T-cell (primary cell): Measurements from ENCODE around the gene DDX46. TPM values are rescaled to one million over a fixed set of nuclear protein-coding genes. Genes with fewer than 3 reads are reported as not detected.
A peak's percentile ranks its signal among the peaks of the same experiment; 100 is the strongest.
"Not testable (repeated sequence)": the region's sequence is repeated elsewhere in the genome, so short reads cannot be mapped to it uniquely, and the experiment has no call there.

Experiments used
- ATAC-seq, 4 experiments: fragments of 200-7000 bp in 3 of 4; fragments of 150-1000 bp in 1 of 4; cut with Tn5 transposase; replicated peaks in 1 of 4; 1 replicate in 3 of 4; 2 replicates in 1 of 4; pipeline ENCODE4 v1.10.0; 2021; ENCODE audit warnings: moderate library complexity in 3 of 4, mild to moderate bottlenecking in 2 of 4, moderate number of reproducible peaks in 1 of 4
- CTCF ChIA-PET, 2 donors: fragments of 300-600 bp; sonication (Branson Sonifier 250); formaldehyde crosslinking; loops; one replicate each; lab custom pipeline; 2022; ENCODE audit warnings: antibody characterized with exemption in 2 of 2; lab: Charles Lee
- POLR2A ChIA-PET, 2 donors: fragments of 300-600 bp; sonication (Branson Sonifier 250); formaldehyde crosslinking; loops; one replicate each; lab custom pipeline; 2022; ENCODE audit warnings: antibody characterized with exemption in 2 of 2; lab: Charles Lee
- DNase-seq, 35 experiments: peaks; one replicate each; pipeline versions ENCODE4 v3.0.0 to v3.0.0-alpha.2; 2013 to 2023
- H3K27ac ChIP-seq: one replicate; pipeline ENCODE4 v1.5.1; 2013; ENCODE audit warnings: low read length
- H3K27me3 ChIP-seq, 2 experiments: replicated peaks in 1 of 2; 1 replicate in 1 of 2; 2 replicates in 1 of 2; pipeline versions ENCODE4 v1.6.1 to v1.7.0; 2013; ENCODE audit warnings: low read length in 1 of 2, mixed read lengths in 1 of 2; ENCODE audit not compliant: control insufficient read depth in 2 of 2, insufficient read depth in 2 of 2; ENCODE audit errors: extremely low read depth in 1 of 2
- H3K36me3 ChIP-seq, 2 donors: 1 replicate in 1 of 2; 2 replicates in 1 of 2; pipeline versions ENCODE4 v1.6.1 to v1.7.0; 2013; ENCODE audit warnings: low read length in 1 of 2; ENCODE audit not compliant: control insufficient read depth in 2 of 2, insufficient read depth in 1 of 2; ENCODE audit errors: extremely low read depth in 1 of 2
- H3K4me1 ChIP-seq, 2 experiments: 1 replicate in 1 of 2; 2 replicates in 1 of 2; pipeline versions ENCODE4 v1.6.1 to v1.7.0; 2013; ENCODE audit warnings: low read length in 2 of 2, mixed read lengths in 1 of 2; ENCODE audit not compliant: insufficient read depth in 2 of 2, control insufficient read depth in 1 of 2; ENCODE audit errors: extremely low read depth in 1 of 2
- H3K4me3 ChIP-seq, 2 donors: 1 replicate in 1 of 2; 2 replicates in 1 of 2; pipeline versions ENCODE4 v1.5.1 to v1.7.0; 2013; ENCODE audit warnings: mild to moderate bottlenecking in 2 of 2, low read length in 1 of 2, moderate library complexity in 1 of 2; ENCODE audit not compliant: control insufficient read depth in 1 of 2; ENCODE audit errors: extremely low read depth in 1 of 2
- H3K9me3 ChIP-seq: 2 replicates; pipeline ENCODE4 v1.7.0; 2013
- H3K27ac Mint-ChIP-seq, 2 donors: one replicate each; pipeline ENCODE4 v1.8.0; 2020 to 2021; ENCODE audit warnings: mild to moderate bottlenecking in 2 of 2, mixed read lengths in 2 of 2
- H3K27me3 Mint-ChIP-seq, 2 donors: one replicate each; pipeline ENCODE4 v1.8.0; 2021 to 2022; ENCODE audit warnings: mixed read lengths in 2 of 2
- H3K36me3 Mint-ChIP-seq: one replicate; pipeline ENCODE4 v1.8.0; 2021; ENCODE audit warnings: mixed read lengths
- H3K4me1 Mint-ChIP-seq, 3 donors: one replicate each; pipeline ENCODE4 v1.8.0; 2020 to 2022; ENCODE audit warnings: mixed read lengths in 3 of 3, mild to moderate bottlenecking in 1 of 3
- H3K4me3 Mint-ChIP-seq, 3 donors: one replicate each; pipeline ENCODE4 v1.8.0; 2020 to 2022; ENCODE audit warnings: mild to moderate bottlenecking in 3 of 3, mixed read lengths in 3 of 3, moderate library complexity in 3 of 3
- H3K9me3 Mint-ChIP-seq, 3 donors: one replicate each; pipeline ENCODE4 v1.8.0; 2020 to 2022; ENCODE audit warnings: mixed read lengths in 3 of 3
- WGBS: methylation state at CpG from one replicate; pipeline ENCODE4 v1.1.5; 2013; ENCODE audit warnings: missing lambda C conversion rate; ENCODE audit not compliant: insufficient coverage; 5-methylcytosine and 5-hydroxymethylcytosine counted together
- total RNA-seq, 35 experiments: library from RNA in 6 of 35; stranded (reverse) in 6 of 35; fragments of 120-200 nt in 1 of 35; gene quantifications; one replicate each; pipeline versions ENCODE4 v1.2.1 to v1.2.4 and lab custom pipeline; 2013 to 2026

The DDX46 gene
- total RNA-seq, 5 donors from 2014 or later (not counting 1 experiment from before 2014, with no cell fraction given) = 53.9 to 69.5 (median 65.7) TPM

GRCh38 chr5:134851307-134851923, 92.8 kb downstream of the DDX46 start:
- no peaks in the 10 kb centered on the region for H3K27me3 Mint-ChIP-seq
- Histone ChIP-seq H3K27me3 (no peaks in the 10 kb centered on the region), H3K27ac (no peak overlapping the region), H3K9me3 (no peaks in the 10 kb centered on the region), H3K36me3 (peaks cover 0 to 30% of the 10 kb centered on the region in 2 donors), H3K4me1 (peaks cover 3 to 21% of the 10 kb centered on the region in 2 experiments), H3K4me3 (no peak overlapping the region)
- ChIA-PET POLR2A (interaction anchor here in 1 of 2 donors (0.6 kb wide), 2 partner anchors 631 to 651 kb away, joined by 3 read pairs; no protein-coding TSS in a partner anchor), CTCF (no interaction called here)
- H3K9me3 Mint-ChIP-seq = no peaks in the 10 kb centered on the region
- H3K27ac Mint-ChIP-seq = peak overlapping the region in 1 of 2 donors; percentile 39
- H3K4me1 Mint-ChIP-seq = peaks cover 45 to 58% (median 53%) of the 10 kb centered on the region in 3 donors
- H3K36me3 Mint-ChIP-seq = peaks cover 18% of the 10 kb centered on the region
- DNase-seq (peak in 1 of 35 experiments; percentile 12), ATAC-seq (no peak)
- WGBS = no CpG with 5 or more reads among the region's 1 CpG
- H3K4me3 Mint-ChIP-seq = no peak overlapping the region

- H3K9me3 Mint-ChIP-seq, H3K27ac ChIP-seq, H3K9me3 ChIP-seq, H3K27me3 Mint-ChIP-seq, H3K27me3 ChIP-seq, DNase-seq, H3K4me3 Mint-ChIP-seq, H3K4me1 ChIP-seq, H3K4me3 ChIP-seq, ATAC-seq, H3K27ac Mint-ChIP-seq: not testable (repeated sequence)
- no CpG with 5 or more reads among the region's 7 CpGs for WGBS
- peaks cover 22% of the 10 kb centered on the region for H3K36me3 Mint-ChIP-seq
- H3K4me1 Mint-ChIP-seq = peaks cover 28 to 33% (median 32%) of the 10 kb centered on the region in 3 donors
- H3K36me3 ChIP-seq = peaks cover 0 to 41% of the 10 kb centered on the region in 2 donors
- POLR2A ChIA-PET = interaction anchor here in 1 of 2 donors (0.7 kb wide), 1 partner anchor 1904 kb away, joined by 5 read pairs; no protein-coding TSS in a partner anchor
- CTCF ChIA-PET = interaction anchor here in 1 of 2 donors (1.0 kb wide), 1 partner anchor 14 kb away, joined by 3 read pairs; no protein-coding TSS in a partner anchor
Measured at GRCh38 chr5:134856465-134856864, 97.9 kb downstream of the DDX46 start.

DNA sequence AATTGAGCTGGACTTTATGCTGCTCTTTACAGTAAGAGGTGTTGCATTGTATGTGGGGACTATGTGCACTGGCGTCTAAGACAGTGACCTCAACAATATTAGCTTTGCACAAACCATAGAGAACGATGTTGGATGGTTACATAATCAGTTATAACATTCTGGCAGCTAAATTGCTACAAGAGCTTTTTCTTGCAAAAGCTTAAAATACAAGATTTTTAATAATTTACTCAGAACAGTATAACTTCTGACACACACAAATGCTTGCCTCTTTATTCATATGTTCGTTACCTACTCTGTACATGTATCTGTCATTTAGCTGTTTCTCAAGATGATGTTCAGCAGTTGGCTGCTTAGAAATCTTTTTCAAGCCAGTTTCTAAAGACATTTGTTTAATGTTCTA, 98.8 kb downstream of the DDX46 start:
- CTCF ChIA-PET = no interaction called here
- Mint-ChIP-seq H3K27me3 (no peaks in the 10 kb centered on the region), H3K4me3 (no peak overlapping the region), H3K36me3 (peaks cover 21% of the 10 kb centered on the region), H3K4me1 (peaks cover 27 to 28% (median 28%) of the 10 kb centered on the region in 3 donors), H3K9me3 (no peaks in the 10 kb centered on the region), H3K27ac (no peak overlapping the region)
- POLR2A ChIA-PET = no interaction called here
- H3K9me3 ChIP-seq = no peaks in the 10 kb centered on the region
- H3K27me3 ChIP-seq = no peaks in the 10 kb centered on the region
- no peak for ATAC-seq
- no peak for DNase-seq
- H3K4me3 ChIP-seq = no peak overlapping the region
- H3K4me1 ChIP-seq = no peaks in the 10 kb centered on the region
- no CpG with 5 or more reads among the region's 3 CpGs for WGBS
- peaks cover 0 to 39% of the 10 kb centered on the region in 2 donors for H3K36me3 ChIP-seq
- H3K27ac ChIP-seq = no peak overlapping the region

- no peak overlapping the region for H3K27ac ChIP-seq
- ATAC-seq = no peak
- peaks cover 0 to 12% of the 10 kb centered on the region in 2 donors for H3K36me3 ChIP-seq
- no peaks in the 10 kb centered on the region for H3K4me1 ChIP-seq
- Mint-ChIP-seq H3K27me3 (no peaks in the 10 kb centered on the region), H3K4me1 (no peaks in the 10 kb centered on the region), H3K27ac (no peak overlapping the region), H3K36me3 (peaks cover 3% of the 10 kb centered on the region), H3K4me3 (no peak overlapping the region), H3K9me3 (no peaks in the 10 kb centered on the region)
- WGBS = no CpG with 5 or more reads among the region's 2 CpGs
- POLR2A ChIA-PET = interaction anchor here (0.6 to 0.8 kb wide), 3 partner anchors 14 to 414 kb away, joined by 3 to 5 read pairs (median 3); no protein-coding TSS in a partner anchor
- CTCF ChIA-PET = no interaction called here
- no peak overlapping the region for H3K4me3 ChIP-seq
- H3K9me3 ChIP-seq = no peaks in the 10 kb centered on the region
- no peaks in the 10 kb centered on the region for H3K27me3 ChIP-seq
- DNase-seq = no peak
Measured at GRCh38 chr5:134864707-134865106, 106.1 kb downstream of the DDX46 start.

GRCh38 chr5:134873494-134873893, 114.9 kb downstream of the DDX46 start:
- H3K4me3 ChIP-seq = peak overlapping the region; percentile 70 to 80
- POLR2A ChIA-PET = interaction anchor here in 1 of 2 donors (0.8 to 1.0 kb wide), 2 partner anchors 28 to 137 kb away, joined by 3 to 6 read pairs; partner anchors contain the start of gene C5orf24
- H3K4me1 Mint-ChIP-seq = peaks cover 36 to 47% (median 42%) of the 10 kb centered on the region in 3 donors
- WGBS = 92% methylated on average over 3 of the region's 6 CpGs
- peak overlapping the region; percentile 90 to 93 (median 92) for H3K4me3 Mint-ChIP-seq
- ATAC-seq = peak; percentile 5 to 18 (median 12)
- H3K36me3 ChIP-seq = peaks cover 0 to 6% of the 10 kb centered on the region in 2 donors
- CTCF ChIA-PET = interaction anchor here in 1 of 2 donors (0.7 to 1.5 kb wide), 6 partner anchors 28 to 135 kb away, joined by 3 to 5 read pairs (median 5); partner anchors contain the start of genes C5orf24, CAMLG and PCBD2
- H3K4me1 ChIP-seq = peaks cover 0 to 41% of the 10 kb centered on the region in 2 experiments
- H3K36me3 Mint-ChIP-seq = peaks cover 4% of the 10 kb centered on the region
- peak overlapping the region; percentile 83 to 96 for H3K27ac Mint-ChIP-seq
- H3K27me3 Mint-ChIP-seq = no peaks in the 10 kb centered on the region
- peak in 8 of 35 experiments; percentile 5 to 61 (median 12) for DNase-seq
- H3K9me3 Mint-ChIP-seq = no peaks in the 10 kb centered on the region
- peak overlapping the region; percentile 91 for H3K27ac ChIP-seq
- no peaks in the 10 kb centered on the region for H3K9me3 ChIP-seq
- H3K27me3 ChIP-seq = no peaks in the 10 kb centered on the region
